OCI-LY3 (cell line): ENCODE results near the gene DSTN.

Experiments used
- H2AFZ ChIP-seq: fragments of 200-600, 300-600 bp; shearing (Covaris generic); 2 replicates; pipeline ENCODE4 v1.6.0; 2014; ENCODE audit warnings: antibody characterized with exemption, low read depth, low read length
- H3K27ac ChIP-seq: fragments of 200-600, 300-600 bp; sonication (generic); 2 replicates; pipeline ENCODE4 v1.5.1; 2014; ENCODE audit warnings: mild to moderate bottlenecking, low read length, moderate library complexity, mixed read lengths
- H3K27me3 ChIP-seq: fragments of 200-600, 300-600 bp; sonication (generic); 2 replicates; pipeline ENCODE4 v1.6.1; 2014; ENCODE audit warnings: low read depth, low read length, mixed read lengths
- H3K36me3 ChIP-seq: fragments of 200-600, 300-600 bp; sonication (generic); replicated peaks from 2 replicates; pipeline ENCODE3; 2014; ENCODE audit warnings: low read depth, low read length, mixed read lengths
- H3K4me1 ChIP-seq: fragments of 300-600, 200-600 bp; sonication (generic); 2 replicates; pipeline ENCODE4 v1.6.1; 2014; ENCODE audit warnings: low read length, mixed read lengths
- H3K4me2 ChIP-seq: fragments of 200-600, 300-600 bp; sonication (generic); 2 replicates; pipeline ENCODE4 v1.6.1; 2014; ENCODE audit warnings: low read length, mixed read lengths
- H3K4me3 ChIP-seq: fragments of 300-600, 200-600 bp; sonication (generic); 2 replicates; pipeline ENCODE4 v1.5.1; 2014; ENCODE audit warnings: antibody characterized with exemption, mild to moderate bottlenecking, low read length, moderate library complexity
- H3K79me2 ChIP-seq: fragments of 300-600, 200-600 bp; shearing (Covaris generic); 2 replicates; pipeline ENCODE4 v1.6.1; 2014; ENCODE audit warnings: mild to moderate bottlenecking, low read length, mixed read lengths
- H3K9ac ChIP-seq: fragments of 300-600, 200-600 bp; shearing (Covaris generic); 2 replicates; pipeline ENCODE4 v1.6.0; 2014; ENCODE audit warnings: mild to moderate bottlenecking, low read length, moderate library complexity
- H3K9me3 ChIP-seq: fragments of 200-600, 300-600 bp; shearing (Covaris generic); 2 replicates; pipeline ENCODE4 v1.6.1; 2014; ENCODE audit warnings: low read length, mixed read lengths; ENCODE audit not compliant: insufficient read depth
- H4K20me1 ChIP-seq: fragments of 200-600, 300-600 bp; sonication (generic); 2 replicates; pipeline ENCODE4 v1.6.1; 2016; ENCODE audit warnings: low read length, mixed read lengths; ENCODE audit not compliant: insufficient read depth
- CTCF ChIP-seq: fragments of 200-600, 300-600 bp; sonication (generic); IDR thresholded peaks from 2 replicates; pipeline ENCODE4 v1.5.1; 2014; ENCODE audit warnings: antibody characterized with exemption, low read length, low read depth
- EZH2phosphoT487 ChIP-seq: fragments of 200-600 bp; shearing (Covaris generic); IDR thresholded peaks from 2 replicates; pipeline ENCODE4 v1.6.1; 2018; ENCODE audit warnings: antibody characterized with exemption, mixed run types, low read depth

Gene DSTN

GRCh38 chr20:17566345-17566744, 3.5 kb upstream of the DSTN start:
- H3K9me3 ChIP-seq, result peaks cover 7% of the 10 kb centered on the region; the same call in 1 of the 2 replicates
- H3K27me3 ChIP-seq, result peaks cover 30% of the 10 kb centered on the region
- H2AFZ ChIP-seq, result no peak overlapping the region
- H3K4me1 ChIP-seq, result peaks cover 7% of the 10 kb centered on the region
- H3K27ac ChIP-seq, result no peak overlapping the region
- H3K9ac ChIP-seq, result no peak overlapping the region
- TF ChIP-seq CTCF (no peak), EZH2phosphoT487 (no peak)
- H3K4me3 ChIP-seq, result no peak overlapping the region
- peaks cover 13% of the 10 kb centered on the region for H3K79me2 ChIP-seq
- no peaks in the 10 kb centered on the region for H4K20me1 ChIP-seq
- no peak overlapping the region for H3K4me2 ChIP-seq
- H3K36me3 ChIP-seq, result no peaks in the 10 kb centered on the region

- H3K9me3 ChIP-seq, result peaks cover 7% of the 10 kb centered on the region; the same call in 1 of the 2 replicates
- peak overlapping the region; percentile 82; the same call in 1 of the 2 replicates for H3K4me3 ChIP-seq
- H3K27ac ChIP-seq, result no peak overlapping the region
- no peak overlapping the region for H2AFZ ChIP-seq
- peaks cover 24% of the 10 kb centered on the region for H3K4me1 ChIP-seq
- H4K20me1 ChIP-seq, result peaks cover 12% of the 10 kb centered on the region
- peaks cover 32% of the 10 kb centered on the region for H3K79me2 ChIP-seq
- H3K36me3 ChIP-seq, result peaks cover 9% of the 10 kb centered on the region
- H3K4me2 ChIP-seq, result peak overlapping the region; percentile 90
- H3K27me3 ChIP-seq, result peaks cover 28% of the 10 kb centered on the region
- TF ChIP-seq CTCF (no peak), EZH2phosphoT487 (no peak)
- H3K9ac ChIP-seq, result no peak overlapping the region
These were observed 1.7 kb upstream of the DSTN start for GRCh38 chr20:17568045-17568788.

- Histone ChIP-seq H2AFZ (no peak overlapping the region; the same call in 1 of the 2 replicates), H3K4me1 (peaks cover 28% of the 10 kb centered on the region), H3K4me2 (peak overlapping the region; percentile 90), H3K9me3 (peaks cover 7% of the 10 kb centered on the region; the same call in 1 of the 2 replicates), H3K4me3 (peak overlapping the region; percentile 82), H3K9ac (peak overlapping the region; percentile 3; the same call in 1 of the 2 replicates), H3K36me3 (peaks cover 15% of the 10 kb centered on the region), H3K27ac (no peak overlapping the region), H3K27me3 (peaks cover 25% of the 10 kb centered on the region), H4K20me1 (peaks cover 20% of the 10 kb centered on the region), H3K79me2 (peaks cover 40% of the 10 kb centered on the region)
- TF ChIP-seq EZH2phosphoT487 (no peak), CTCF (no peak)
These were observed 828 bp upstream of the DSTN start for GRCh38 chr20:17568972-17569521.
